Uterus (tissue), 2 donors: ENCODE measurements around the gene STIM2.

Experiments
- POLR2A ChIP-seq, 2 donors: fragments of 450-650 bp; IDR thresholded peaks; one replicate each; pipeline ENCODE4 v1.6.1; 2016; ENCODE audit warnings: antibody characterized with exemption in 2 of 2, mild to moderate bottlenecking in 1 of 2, moderate library complexity in 1 of 2
- TF ChIP-seq, protein P1 (sequence below), 4 experiments: fragments of 200-600 bp in 2 of 4; fragments of 450-650 bp in 2 of 4; sonication (generic) in 2 of 4; IDR thresholded peaks; one replicate each; pipeline ENCODE4 v1.5.1; 2016 to 2019; ENCODE audit warnings: antibody characterized with exemption in 4 of 4, mild to moderate bottlenecking in 2 of 4, moderate library complexity in 1 of 4

DNA sequence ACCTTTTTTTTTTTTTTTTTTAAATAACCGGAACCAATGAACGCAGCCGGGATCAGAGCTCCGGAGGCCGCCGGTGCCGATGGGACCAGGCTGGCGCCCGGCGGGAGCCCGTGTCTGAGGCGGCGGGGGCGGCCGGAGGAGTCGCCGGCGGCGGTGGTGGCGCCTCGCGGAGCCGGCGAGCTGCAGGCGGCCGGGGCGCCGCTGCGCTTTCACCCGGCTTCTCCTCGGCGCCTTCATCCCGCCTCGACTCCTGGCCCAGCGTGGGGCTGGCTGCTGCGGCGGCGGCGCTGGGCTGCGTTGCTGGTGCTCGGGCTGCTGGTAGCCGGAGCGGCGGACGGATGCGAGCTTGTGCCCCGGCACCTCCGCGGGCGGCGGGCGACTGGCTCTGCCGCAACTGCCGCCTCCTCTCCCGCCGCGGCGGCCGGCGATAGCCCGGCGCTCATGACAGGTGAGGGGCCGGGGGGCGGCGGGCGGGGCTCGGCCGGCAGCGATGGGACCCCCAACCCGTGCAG lies 337 bp downstream of the STIM2 start:
- TF ChIP-seq, protein P1, sequence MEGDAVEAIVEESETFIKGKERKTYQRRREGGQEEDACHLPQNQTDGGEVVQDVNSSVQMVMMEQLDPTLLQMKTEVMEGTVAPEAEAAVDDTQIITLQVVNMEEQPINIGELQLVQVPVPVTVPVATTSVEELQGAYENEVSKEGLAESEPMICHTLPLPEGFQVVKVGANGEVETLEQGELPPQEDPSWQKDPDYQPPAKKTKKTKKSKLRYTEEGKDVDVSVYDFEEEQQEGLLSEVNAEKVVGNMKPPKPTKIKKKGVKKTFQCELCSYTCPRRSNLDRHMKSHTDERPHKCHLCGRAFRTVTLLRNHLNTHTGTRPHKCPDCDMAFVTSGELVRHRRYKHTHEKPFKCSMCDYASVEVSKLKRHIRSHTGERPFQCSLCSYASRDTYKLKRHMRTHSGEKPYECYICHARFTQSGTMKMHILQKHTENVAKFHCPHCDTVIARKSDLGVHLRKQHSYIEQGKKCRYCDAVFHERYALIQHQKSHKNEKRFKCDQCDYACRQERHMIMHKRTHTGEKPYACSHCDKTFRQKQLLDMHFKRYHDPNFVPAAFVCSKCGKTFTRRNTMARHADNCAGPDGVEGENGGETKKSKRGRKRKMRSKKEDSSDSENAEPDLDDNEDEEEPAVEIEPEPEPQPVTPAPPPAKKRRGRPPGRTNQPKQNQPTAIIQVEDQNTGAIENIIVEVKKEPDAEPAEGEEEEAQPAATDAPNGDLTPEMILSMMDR (IDR thresholded peaks at IDR 0.05) = no peak
- TF ChIP-seq POLR2A (IDR thresholded peaks at IDR 0.05) = no peak
